ENCODE results near the gene MRPL43. TPM values are rescaled to one million over a fixed set of nuclear protein-coding genes. Genes with fewer than 3 reads are reported as not detected.

MRPL43 gene
- total and polyA plus RNA-seq, 9 donors: 56.6 to 126 (median 83.3) TPM

GRCh38 chr10:101031796-101032636, 44.7 kb upstream of the MRPL43 start:
- Histone ChIP-seq H3K4me3 (peak overlapping the region; percentile 62), H3K27ac (peak overlapping the region; percentile 91 to 95), H3K4me1 (ENCODE audit: insufficient read depth) (no peaks in the 10 kb centered on the region), H3K36me3 (no peaks in the 10 kb centered on the region), H3K9me3 (no peaks in the 10 kb centered on the region), H3K27me3 (no peaks in the 10 kb centered on the region)
- intact Hi-C loops (cut with DNase I): loop anchor here in 1 of 4 donors (5.0 kb wide), 1 partner anchor 35 kb away; no protein-coding TSS in a partner anchor
- WGBS, 3 donors: 0 to 1% (median 0%) methylated on average over 38 to 47 of the region's 47 CpGs
- DNase-seq: peak; percentile 74 to 83 (median 76)
- TF ChIP-seq POLR2A (IDR thresholded peaks at IDR 0.05): peak; percentile 46
- peak in 2 of 3 donors; percentile 11 to 18 for TF ChIP-seq CTCF (IDR thresholded peaks at IDR 0.05)
- TF ChIP-seq EP300 (IDR thresholded peaks at IDR 0.05): no peak

GRCh38 chr10:101031128-101031795, 44.0 kb upstream of the MRPL43 start, which contains the start of the genes PDZD7 and SFXN3:
TSS of gene PDZD7 (minus strand) at chr10:101031129. CDS start at chr10:101030219, 910 bp downstream.
TSS of gene SFXN3 (plus strand) at chr10:101031234. CDS start at chr10:101034695, 3,461 bp downstream.
- WGBS, 3 donors: 0% methylated on average over 30 to 38 of the region's 38 CpGs

GRCh38 chr10:101030496-101031127, 43.3 kb upstream of the MRPL43 start:
- H3K4me3 ChIP-seq: peak overlapping the region; percentile 62
- TF ChIP-seq POLR2A (IDR thresholded peaks at IDR 0.05) (no peak), EP300 (IDR thresholded peaks at IDR 0.05) (no peak), CTCF (IDR thresholded peaks at IDR 0.05) (no peak)
- H3K9me3 ChIP-seq: no peaks in the 10 kb centered on the region
- WGBS, 3 donors: 6 to 12% (median 7%) methylated on average over 8 to 25 of the region's 25 CpGs
- peak overlapping the region in 1 of 2 donors; percentile 91 for H3K27ac ChIP-seq
- DNase-seq: no peak
- intact Hi-C loops (cut with DNase I): loop anchor here in 1 of 4 donors (5.0 kb wide), 1 partner anchor 37 kb away; no protein-coding TSS in a partner anchor
- no peaks in the 10 kb centered on the region for H3K27me3 ChIP-seq
- H3K4me1 ChIP-seq (ENCODE audit: insufficient read depth): no peaks in the 10 kb centered on the region
- H3K36me3 ChIP-seq: no peaks in the 10 kb centered on the region

More at GRCh38 chr10:101031128-101031795, 44.0 kb upstream of the MRPL43 start, which contains the start of the genes PDZD7 and SFXN3:
- intact Hi-C loops (cut with DNase I): loop anchor here in 1 of 4 donors (5.0 kb wide), 1 partner anchor 36 kb away; no protein-coding TSS in a partner anchor
- Histone ChIP-seq H3K36me3 (no peaks in the 10 kb centered on the region), H3K4me3 (peak within 1 kb of the TSS; percentile 62), H3K27me3 (no peaks in the 10 kb centered on the region), H3K4me1 (ENCODE audit: insufficient read depth) (no peaks in the 10 kb centered on the region), H3K27ac (peak within 1 kb of the TSS; percentile 91 to 95), H3K9me3 (no peaks in the 10 kb centered on the region)
- TF ChIP-seq EP300 (IDR thresholded peaks at IDR 0.05): no peak
- peak; percentile 68 for TF ChIP-seq POLR2A (IDR thresholded peaks at IDR 0.05)
- DNase-seq: peak; percentile 96 to 99 (median 98)

- intact Hi-C loops (cut with DNase I): loop anchor here in 1 of 4 donors (5.0 kb wide), 1 partner anchor 38 kb away; no protein-coding TSS in a partner anchor
- Histone ChIP-seq H3K27ac (no peak overlapping the region), H3K9me3 (no peaks in the 10 kb centered on the region), H3K4me3 (no peak overlapping the region), H3K4me1 (ENCODE audit: insufficient read depth) (no peaks in the 10 kb centered on the region), H3K27me3 (no peaks in the 10 kb centered on the region), H3K36me3 (no peaks in the 10 kb centered on the region)
- TF ChIP-seq POLR2A (IDR thresholded peaks at IDR 0.05): no peak
- TF ChIP-seq CTCF (IDR thresholded peaks at IDR 0.05): no peak
- TF ChIP-seq EP300 (IDR thresholded peaks at IDR 0.05): no peak
- peak in 2 of 5 donors; percentile 41 to 54 for DNase-seq
- WGBS, 3 donors: 51 to 54% (median 54%) methylated on average over 19 to 27 of the region's 27 CpGs
Measured at GRCh38 chr10:101029520-101030295, 42.4 kb upstream of the MRPL43 start.

Data from ovary (tissue), 9 donors.